Activated CD8-positive, alpha-beta T cell treated with anti-CD3 and anti-CD28 coated beads for 36 hours (primary cell): ENCODE data around the gene VPS18. TPM values are rescaled to one million over a fixed set of nuclear protein-coding genes. Genes with fewer than 3 reads are reported as not detected.
A peak's percentile ranks its signal among the peaks of the same experiment; 100 is the strongest.

Source experiments
- ATAC-seq: fragments of 200-7000 bp; cut with Tn5 transposase; one replicate; pipeline ENCODE4 v1.10.0; 2021; ENCODE audit warnings: mild to moderate bottlenecking, moderate library complexity
- CTCF ChIA-PET: fragments of 350-600 bp; sonication (Branson Sonifier 250); formaldehyde crosslinking; loops from one replicate; lab custom pipeline; 2021; ENCODE audit warnings: antibody characterized with exemption; lab: Charles Lee
- POLR2A ChIA-PET: fragments of 350-600 bp; sonication (Branson Sonifier 250); formaldehyde crosslinking; loops from one replicate; lab custom pipeline; 2021; ENCODE audit warnings: antibody characterized with exemption; lab: Charles Lee
- DNase-seq: peaks from one replicate; pipeline ENCODE4 v3.0.0-alpha.2; 2020
- H3K27ac Mint-ChIP-seq: one replicate; pipeline ENCODE4 v1.8.0; 2021; ENCODE audit warnings: mild to moderate bottlenecking, mixed read lengths
- H3K27me3 Mint-ChIP-seq: one replicate; pipeline ENCODE4 v1.8.0; 2021; ENCODE audit warnings: mixed read lengths
- H3K36me3 Mint-ChIP-seq: one replicate; pipeline ENCODE4 v1.8.0; 2021; ENCODE audit warnings: low read depth, mixed read lengths
- H3K4me1 Mint-ChIP-seq: one replicate; pipeline ENCODE4 v1.8.0; 2021; ENCODE audit warnings: low read depth, mixed read lengths
- H3K4me3 Mint-ChIP-seq: one replicate; pipeline ENCODE4 v1.8.0; 2021; ENCODE audit warnings: mild to moderate bottlenecking, moderate library complexity, mixed read lengths
- H3K9me3 Mint-ChIP-seq: one replicate; pipeline ENCODE4 v1.8.0; 2021; ENCODE audit warnings: mixed read lengths
- CTCF ChIP-seq: fragments of 200-600 bp; IDR thresholded peaks from one replicate; pipeline ENCODE4 v1.8.0; 2022; ENCODE audit warnings: antibody characterized with exemption, mild to moderate bottlenecking
- intact Hi-C: fragments of 100-400 bp; cut with micrococcal nuclease; formaldehyde crosslinking; loops from one replicate; pipeline ENCODE4 v1.10.0; 2022
- total RNA-seq, 2 experiments: library from RNA; stranded (reverse); gene quantifications; one replicate each; pipeline ENCODE4 v1.2.3, GENCODE V29; 2021

VPS18 gene
- total RNA-seq, 2 experiments from 2014 or later: 6.1 TPM

DNA sequence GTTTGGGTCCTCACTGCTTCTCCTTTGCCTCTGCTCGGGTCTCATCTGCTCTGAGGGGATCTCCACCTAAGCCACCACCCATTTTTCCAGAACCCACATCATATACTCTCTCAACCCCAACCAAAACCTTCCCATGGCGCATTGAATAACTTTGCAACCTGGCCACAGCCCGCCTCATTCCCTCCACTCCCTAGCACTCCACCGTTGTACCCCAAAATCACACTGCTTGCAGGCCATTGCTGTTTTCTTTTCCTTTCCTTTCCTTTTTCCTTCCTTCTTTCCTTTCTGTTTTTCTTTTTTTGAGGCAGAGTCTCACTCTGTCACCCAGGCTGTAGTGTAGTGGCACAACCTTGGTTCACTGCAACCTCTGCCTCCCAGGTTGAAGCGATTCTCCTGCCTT, 3.1 kb upstream of the VPS18 start:
- CTCF ChIA-PET: interaction anchor here (1.0 to 2.7 kb wide), 10 partner anchors 9 to 441 kb away, joined by 3 to 13 read pairs (median 5); partner anchors contain the start of genes NUSAP1, OIP5, RHOV and SPINT1
- peaks cover 28% of the 10 kb centered on the region for H3K4me1 Mint-ChIP-seq
- H3K36me3 Mint-ChIP-seq: peaks cover 3% of the 10 kb centered on the region
- POLR2A ChIA-PET: interaction anchor here (1.1 to 1.6 kb wide), 3 partner anchors 10 to 33 kb away, joined by 3 to 8 read pairs (median 5); no protein-coding TSS in a partner anchor
- ATAC-seq (no peak), DNase-seq (no peak)
- no peaks in the 10 kb centered on the region for H3K9me3 Mint-ChIP-seq
- intact Hi-C loops: loop anchor here (10.0 kb wide), 2 partner anchors 136 to 216 kb away; partner anchors contain the start of gene RMDN3
- H3K4me3 Mint-ChIP-seq: no peak overlapping the region
- TF ChIP-seq CTCF: no peak
- H3K27me3 Mint-ChIP-seq: no peaks in the 10 kb centered on the region
- H3K27ac Mint-ChIP-seq: no peak overlapping the region

GRCh38 chr15:40891810-40892446, 2.3 kb upstream of the VPS18 start:
- TF ChIP-seq CTCF: peak; percentile 73
- intact Hi-C loops: loop anchor here (2.0 to 10.0 kb wide), 3 partner anchors 33 to 217 kb away; partner anchors contain the start of gene RMDN3
- Mint-ChIP-seq H3K9me3 (no peaks in the 10 kb centered on the region), H3K4me1 (peaks cover 28% of the 10 kb centered on the region), H3K4me3 (no peak overlapping the region), H3K36me3 (peaks cover 4% of the 10 kb centered on the region), H3K27me3 (no peaks in the 10 kb centered on the region), H3K27ac (no peak overlapping the region)
- ChIA-PET CTCF (interaction anchor here (0.6 to 2.2 kb wide), 17 partner anchors 10 to 440 kb away, joined by 3 to 25 read pairs (median 4); partner anchors contain the start of genes NUSAP1, OIP5, RHOV and SPINT1), POLR2A (interaction anchor here (0.6 to 1.5 kb wide), 5 partner anchors 11 to 196 kb away, joined by 3 to 8 read pairs (median 4); no protein-coding TSS in a partner anchor)
- ATAC-seq (no peak), DNase-seq (peak; percentile 58)

DNA sequence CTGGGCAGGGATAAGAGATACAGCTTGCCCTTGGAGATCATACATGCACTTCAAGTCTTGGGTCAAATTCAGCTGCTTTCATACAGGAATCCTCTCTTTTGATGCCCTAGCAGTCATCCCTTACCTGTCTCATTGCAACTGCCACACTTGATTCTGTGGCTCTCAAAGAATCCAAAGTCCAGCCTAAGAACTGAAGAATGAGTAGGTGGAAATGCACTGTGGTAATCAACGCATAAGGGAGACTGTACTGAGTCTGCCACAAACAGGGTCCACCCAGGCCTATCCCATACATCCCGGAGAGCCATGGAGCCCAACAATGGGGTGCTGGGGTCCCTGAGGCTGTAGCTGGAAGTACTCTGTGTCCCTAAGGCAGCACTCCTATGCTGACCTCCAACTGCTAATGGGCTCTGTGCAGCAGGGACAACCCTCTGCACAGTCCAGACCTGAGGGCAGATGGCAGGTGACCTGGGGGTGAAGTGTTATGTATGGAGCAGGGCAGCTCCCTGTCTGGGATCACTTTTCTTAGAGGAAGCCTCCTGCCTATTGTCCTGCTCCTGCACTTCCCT, 1.7 kb upstream of the VPS18 start:
- H3K36me3 Mint-ChIP-seq: peaks cover 4% of the 10 kb centered on the region

GRCh38 chr15:40893019-40893670, 1.1 kb upstream of the VPS18 start:
- intact Hi-C loops: loop anchor here (2.0 to 10.0 kb wide), 3 partner anchors 34 to 218 kb away; partner anchors contain the start of gene RMDN3
- ChIA-PET CTCF (interaction anchor here (0.7 to 5.9 kb wide), 22 partner anchors 8 to 324 kb away, joined by 3 to 112 read pairs (median 10); partner anchors contain the start of genes RHOV, RPUSD2 and SPINT1), POLR2A (interaction anchor here (2.6 kb wide), 1 partner anchor 11 kb away, joined by 15 read pairs; no protein-coding TSS in a partner anchor)
- no peaks in the 10 kb centered on the region for H3K27me3 Mint-ChIP-seq
- no peak overlapping the region for H3K27ac Mint-ChIP-seq
- H3K36me3 Mint-ChIP-seq: peaks cover 4% of the 10 kb centered on the region
- no peak for ATAC-seq
- H3K9me3 Mint-ChIP-seq: no peaks in the 10 kb centered on the region
- no peak for TF ChIP-seq CTCF
- H3K4me3 Mint-ChIP-seq: no peak overlapping the region
- H3K4me1 Mint-ChIP-seq: peaks cover 28% of the 10 kb centered on the region
- DNase-seq: no peak

More for the DNA sequence above, 1.7 kb upstream of the VPS18 start:
- Mint-ChIP-seq H3K27me3 (no peaks in the 10 kb centered on the region), H3K4me1 (peaks cover 28% of the 10 kb centered on the region), H3K4me3 (no peak overlapping the region), H3K27ac (no peak overlapping the region), H3K9me3 (no peaks in the 10 kb centered on the region)
- POLR2A ChIA-PET: interaction anchor here (0.8 to 1.5 kb wide), 4 partner anchors 12 to 197 kb away, joined by 3 to 8 read pairs (median 4); no protein-coding TSS in a partner anchor
- intact Hi-C loops: loop anchor here (2.0 to 10.0 kb wide), 3 partner anchors 34 to 218 kb away; partner anchors contain the start of gene RMDN3
- DNase-seq: no peak
- ATAC-seq: no peak
- CTCF ChIA-PET: interaction anchor here (0.6 to 2.2 kb wide), 17 partner anchors 10 to 440 kb away, joined by 3 to 25 read pairs (median 4); partner anchors contain the start of genes NUSAP1, OIP5, RHOV and SPINT1
- no peak for TF ChIP-seq CTCF
